ENCODE measurements around the gene RUFY1. TPM values are rescaled to one million over a fixed set of nuclear protein-coding genes. Genes with fewer than 3 reads are reported as not detected.

RUFY1 gene
- total RNA-seq, 1 donor from 2014 or later = 56.5 TPM

- no peak for TF ChIP-seq CTCF (IDR thresholded peaks at IDR 0.05; ENCODE audit: insufficient read depth, low read length, poor library complexity, severe bottlenecking)
Observed at GRCh38 chr5:179606071-179606909, 55.9 kb downstream of the RUFY1 start.

GRCh38 chr5:179606910-179607159, 56.5 kb downstream of the RUFY1 start:
- Histone ChIP-seq H3K36me3 (ENCODE audit: control insufficient read depth, insufficient read depth, low read length) (peaks cover 4% of the 10 kb centered on the region), H3K27me3 (ENCODE audit: control insufficient read depth, insufficient read depth, low read length) (no peaks in the 10 kb centered on the region)
- TF ChIP-seq CTCF (IDR thresholded peaks at IDR 0.05; ENCODE audit: insufficient read depth, low read length, poor library complexity, severe bottlenecking) = no peak

More at GRCh38 chr5:179606071-179606909, 55.9 kb downstream of the RUFY1 start:
- Histone ChIP-seq H3K4me3 (ENCODE audit: low read depth, low read length) (no peak overlapping the region), H3K27me3 (ENCODE audit: control insufficient read depth, insufficient read depth, low read length) (no peaks in the 10 kb centered on the region), H3K36me3 (ENCODE audit: control insufficient read depth, insufficient read depth, low read length) (peaks cover 4% of the 10 kb centered on the region)
- no peak for DNase-seq (ENCODE audit: low read depth)

GRCh38 chr5:179607160-179607931, 57.0 kb downstream of the RUFY1 start:
- Histone ChIP-seq H3K36me3 (ENCODE audit: control insufficient read depth, insufficient read depth, low read length) (peaks cover 2% of the 10 kb centered on the region), H3K27me3 (ENCODE audit: control insufficient read depth, insufficient read depth, low read length) (no peaks in the 10 kb centered on the region), H3K4me3 (ENCODE audit: low read depth, low read length) (no peak overlapping the region)
- DNase-seq (ENCODE audit: low read depth) = no peak
- TF ChIP-seq CTCF (IDR thresholded peaks at IDR 0.05; ENCODE audit: insufficient read depth, low read length, poor library complexity, severe bottlenecking) = no peak

More at GRCh38 chr5:179606910-179607159, 56.5 kb downstream of the RUFY1 start:
- no peak overlapping the region for H3K4me3 ChIP-seq (ENCODE audit: low read depth, low read length)
- DNase-seq (ENCODE audit: low read depth) = no peak

GRCh38 chr5:179608131-179608581, 57.8 kb downstream of the RUFY1 start:
- no peak for DNase-seq (ENCODE audit: low read depth)
- H3K36me3 ChIP-seq (ENCODE audit: control insufficient read depth, insufficient read depth, low read length) = peaks cover 2% of the 10 kb centered on the region
- no peak overlapping the region for H3K4me3 ChIP-seq (ENCODE audit: low read depth, low read length)
- no peak for TF ChIP-seq CTCF (IDR thresholded peaks at IDR 0.05; ENCODE audit: insufficient read depth, low read length, poor library complexity, severe bottlenecking)
- no peaks in the 10 kb centered on the region for H3K27me3 ChIP-seq (ENCODE audit: control insufficient read depth, insufficient read depth, low read length)

- no peaks in the 10 kb centered on the region for H3K27me3 ChIP-seq (ENCODE audit: control insufficient read depth, insufficient read depth, low read length)
- H3K4me3 ChIP-seq (ENCODE audit: low read depth, low read length) = no peak overlapping the region
- peaks cover 3% of the 10 kb centered on the region for H3K36me3 ChIP-seq (ENCODE audit: control insufficient read depth, insufficient read depth, low read length)
- TF ChIP-seq CTCF (IDR thresholded peaks at IDR 0.05; ENCODE audit: insufficient read depth, low read length, poor library complexity, severe bottlenecking) = no peak
- no peak for DNase-seq (ENCODE audit: low read depth)
Observed at GRCh38 chr5:179609834-179610108, 59.4 kb downstream of the RUFY1 start.
